Loucy (cell line): Measurements from ENCODE around the gene LOC128125822.

Source experiments
- H2AFZ ChIP-seq: fragments of 200-600 bp; sonication (generic); 2 replicates; pipeline ENCODE4 v1.6.0; 2016; ENCODE audit warnings: antibody characterized with exemption, mild to moderate bottlenecking, low read length, moderate library complexity
- H3F3A ChIP-seq: fragments of 200-600 bp; 2 replicates; pipeline ENCODE4 v1.6.0; 2016; ENCODE audit warnings: antibody characterized with exemption, low read depth, mild to moderate bottlenecking
- H3K27me3 ChIP-seq: fragments of 200-600 bp; sonication (generic); 2 replicates; pipeline ENCODE4 v1.6.1; 2014; ENCODE audit warnings: low read length, mild to moderate bottlenecking; ENCODE audit not compliant: insufficient read depth, poor library complexity, severe bottlenecking
- H3K36me3 ChIP-seq: fragments of 200-600 bp; sonication (generic); 2 replicates; pipeline ENCODE4 v1.6.1; 2016; ENCODE audit warnings: low read length; ENCODE audit not compliant: insufficient read depth
- H3K4me1 ChIP-seq: fragments of 200-600 bp; sonication (generic); 2 replicates; pipeline ENCODE4 v1.5.1; 2014; ENCODE audit warnings: low read length, mild to moderate bottlenecking; ENCODE audit not compliant: insufficient read depth, poor library complexity, severe bottlenecking
- H3K4me2 ChIP-seq: fragments of 200-600 bp; sonication (generic); 2 replicates; pipeline ENCODE4 v1.6.0; 2014; ENCODE audit warnings: antibody characterized with exemption, low read length, low read depth, mild to moderate bottlenecking; ENCODE audit not compliant: poor library complexity, severe bottlenecking
- H3K4me3 ChIP-seq: fragments of 200-600 bp; sonication (generic); 2 replicates; pipeline ENCODE4 v1.5.1; 2014; ENCODE audit warnings: low read length, mild to moderate bottlenecking, mixed read lengths; ENCODE audit not compliant: poor library complexity, severe bottlenecking
- H3K79me2 ChIP-seq: fragments of 200-600 bp; sonication (generic); 2 replicates; pipeline ENCODE4 v1.6.1; 2014; ENCODE audit warnings: low read length; ENCODE audit not compliant: insufficient read depth
- H3K9ac ChIP-seq: fragments of 200-600 bp; sonication (generic); 2 replicates; pipeline ENCODE4 v1.6.0; 2014; ENCODE audit warnings: mild to moderate bottlenecking, low read depth, low read length, moderate library complexity; ENCODE audit not compliant: poor library complexity, severe bottlenecking
- H3K9me2 ChIP-seq: fragments of 200-600 bp; sonication (generic); replicated peaks from 2 replicates; pipeline ENCODE4 v1.6.1; 2016; ENCODE audit warnings: low read depth, low read length, mixed read lengths
- H3K9me3 ChIP-seq: fragments of 200-600 bp; sonication (generic); 2 replicates; pipeline ENCODE4 v1.6.1; 2014; ENCODE audit warnings: mild to moderate bottlenecking, antibody characterized with exemption, low read length, low read depth; ENCODE audit not compliant: insufficient read depth
- H4K20me1 ChIP-seq: fragments of 200-600 bp; sonication (generic); 2 replicates; pipeline ENCODE4 v1.6.0; 2014; ENCODE audit warnings: antibody characterized with exemption, low read length, mild to moderate bottlenecking; ENCODE audit not compliant: insufficient read depth, poor library complexity, severe bottlenecking
- CTCF ChIP-seq: fragments of 200-600 bp; sonication (generic); conservative IDR thresholded peaks from 2 replicates; pipeline ENCODE4 v1.5.1; 2014; ENCODE audit warnings: mild to moderate bottlenecking, antibody characterized with exemption, low read length
- EZH2phosphoT487 ChIP-seq: fragments of 200-600 bp; IDR thresholded peaks from 2 replicates; pipeline ENCODE4 v1.6.1; 2018; ENCODE audit warnings: antibody characterized with exemption, mild to moderate bottlenecking, moderate library complexity, borderline replicate concordance

Gene LOC128125822

DNA sequence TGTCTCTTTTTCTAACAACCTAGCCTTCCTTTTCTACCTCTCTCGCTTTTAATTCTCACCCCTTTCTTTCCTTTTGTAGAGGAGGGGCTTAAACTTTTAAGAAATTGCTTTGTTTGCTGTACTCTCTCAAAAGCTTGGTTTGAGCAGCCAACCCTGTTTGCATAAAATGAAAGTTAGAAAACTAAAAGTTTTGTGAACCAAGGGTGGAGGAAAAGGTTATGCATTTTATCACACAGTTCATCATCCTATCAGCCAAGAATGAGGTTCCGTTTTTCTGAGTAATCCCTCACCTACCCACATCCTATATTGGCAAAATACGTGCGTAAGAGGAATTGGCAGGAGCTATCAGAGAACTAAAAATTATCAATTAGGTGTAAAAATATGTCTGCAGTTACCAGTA, 42.8 kb upstream of the LOC128125822 start:
- TF ChIP-seq CTCF (no peak), EZH2phosphoT487 (no peak)
- Histone ChIP-seq H3K9me3 (no peaks in the 10 kb centered on the region), H3K9ac (no peak overlapping the region), H3K27me3 (no peaks in the 10 kb centered on the region), H3K36me3 (no peaks in the 10 kb centered on the region), H3K4me3 (no peak overlapping the region), H3K9me2 (no peaks in the 10 kb centered on the region), H3K79me2 (no peaks in the 10 kb centered on the region), H3K4me1 (no peaks in the 10 kb centered on the region), H2AFZ (no peak overlapping the region; the same call in 1 of the 2 replicates), H3K4me2 (no peak overlapping the region), H3F3A (no peaks in the 10 kb centered on the region), H4K20me1 (no peaks in the 10 kb centered on the region)

- Histone ChIP-seq H3K9me3 (no peaks in the 10 kb centered on the region), H4K20me1 (no peaks in the 10 kb centered on the region), H3K4me3 (no peak overlapping the region), H3K36me3 (no peaks in the 10 kb centered on the region), H3K9ac (no peak overlapping the region), H3K9me2 (no peaks in the 10 kb centered on the region), H3K4me1 (no peaks in the 10 kb centered on the region), H3K79me2 (no peaks in the 10 kb centered on the region), H2AFZ (no peak overlapping the region), H3K27me3 (no peaks in the 10 kb centered on the region), H3F3A (no peaks in the 10 kb centered on the region), H3K4me2 (no peak overlapping the region)
- TF ChIP-seq CTCF (no peak), EZH2phosphoT487 (no peak)
Measured at GRCh38 chr6:63530182-63530581, 42.1 kb upstream of the LOC128125822 start.

DNA sequence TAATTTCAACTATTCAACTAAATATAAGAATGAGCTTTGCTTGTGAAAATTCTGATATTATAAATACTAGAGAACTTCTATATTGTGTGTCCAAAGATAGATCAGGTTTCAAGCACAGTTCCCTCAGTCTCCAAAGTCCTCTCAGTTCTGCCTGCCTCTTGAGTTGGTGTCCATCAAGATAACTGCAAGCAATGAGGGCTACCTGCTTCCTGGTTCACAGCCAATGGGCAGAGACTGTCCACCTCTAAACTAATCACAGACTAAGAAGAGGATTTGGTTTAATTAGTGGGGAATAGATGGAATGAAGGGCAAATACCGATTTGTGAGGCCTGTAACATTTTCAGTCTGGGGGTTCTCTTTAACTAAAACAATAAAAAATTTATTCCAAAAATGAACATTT, 41.3 kb upstream of the LOC128125822 start:
- no peak overlapping the region for H3K4me3 ChIP-seq
- no peak overlapping the region for H3K4me2 ChIP-seq
- H3K36me3 ChIP-seq = no peaks in the 10 kb centered on the region
- no peak overlapping the region for H3K9ac ChIP-seq
- TF ChIP-seq EZH2phosphoT487 (no peak), CTCF (no peak)
- no peaks in the 10 kb centered on the region for H3K27me3 ChIP-seq
- no peaks in the 10 kb centered on the region for H3K9me3 ChIP-seq
- no peak overlapping the region for H2AFZ ChIP-seq
- no peaks in the 10 kb centered on the region for H3K4me1 ChIP-seq
- H3K9me2 ChIP-seq = no peaks in the 10 kb centered on the region
- no peaks in the 10 kb centered on the region for H4K20me1 ChIP-seq
- H3K79me2 ChIP-seq = no peaks in the 10 kb centered on the region
- no peaks in the 10 kb centered on the region for H3F3A ChIP-seq
